Posterior vena cava (tissue), 2 donors: ENCODE measurements around the gene SAPCD1. TPM values are rescaled to one million over a fixed set of nuclear protein-coding genes. Genes with fewer than 3 reads are reported as not detected.
"Not testable (repeated sequence)": the region's sequence is repeated elsewhere in the genome, so short reads cannot be mapped to it uniquely, and the experiment has no call there.

ENCODE experiments used
- DNase-seq: peaks from one replicate; pipeline ENCODE4 v3.0.0-alpha.2; 2020; ENCODE audit warnings: low spot score
- intact Hi-C, 2 donors: fragments of 100-400 bp; cut with DNase I; formaldehyde crosslinking; loops; one replicate each; pipeline versions ENCODE4 v1.14.1 to v1.14.2; 2022 to 2023
- total RNA-seq, 2 donors: library from RNA; stranded (reverse); fragmentation: NEBNext Ultra II Directional; extraction: Animal tissue kit (Norgen Biotek cat#: 25700); gene quantifications; one replicate each; pipeline ENCODE4 v1.2.1, GENCODE V29; 2021
- donor health status: DM: yes; HTN: yes; CAD: no.
- donor health status: DM: yes; HTN: yes; CAD: no.

The SAPCD1 gene
- total RNA-seq, 2 donors from 2014 or later = not detected

DNA sequence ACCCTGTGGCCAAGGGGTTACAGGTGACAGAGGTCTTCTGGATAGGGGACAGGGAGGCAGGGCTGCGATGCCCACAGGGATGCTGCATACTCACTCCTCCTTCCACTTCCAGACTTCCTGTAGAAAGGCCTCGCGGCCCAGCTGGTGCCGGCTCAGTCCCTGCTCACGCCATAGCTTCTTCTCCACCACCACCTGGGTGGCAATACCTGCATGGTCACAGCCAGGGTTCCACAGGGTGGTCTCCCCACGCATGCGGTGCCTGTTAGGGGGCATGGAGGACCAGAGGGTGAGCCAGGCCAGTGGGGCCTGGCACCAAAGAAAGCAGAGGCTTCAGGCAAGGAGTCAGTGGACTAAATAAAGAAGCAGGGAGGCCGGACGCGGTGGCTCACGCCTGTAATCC is 23.0 kb downstream of the SAPCD1 start:
- intact Hi-C loops = no loop called here
- no peak for DNase-seq

DNA sequence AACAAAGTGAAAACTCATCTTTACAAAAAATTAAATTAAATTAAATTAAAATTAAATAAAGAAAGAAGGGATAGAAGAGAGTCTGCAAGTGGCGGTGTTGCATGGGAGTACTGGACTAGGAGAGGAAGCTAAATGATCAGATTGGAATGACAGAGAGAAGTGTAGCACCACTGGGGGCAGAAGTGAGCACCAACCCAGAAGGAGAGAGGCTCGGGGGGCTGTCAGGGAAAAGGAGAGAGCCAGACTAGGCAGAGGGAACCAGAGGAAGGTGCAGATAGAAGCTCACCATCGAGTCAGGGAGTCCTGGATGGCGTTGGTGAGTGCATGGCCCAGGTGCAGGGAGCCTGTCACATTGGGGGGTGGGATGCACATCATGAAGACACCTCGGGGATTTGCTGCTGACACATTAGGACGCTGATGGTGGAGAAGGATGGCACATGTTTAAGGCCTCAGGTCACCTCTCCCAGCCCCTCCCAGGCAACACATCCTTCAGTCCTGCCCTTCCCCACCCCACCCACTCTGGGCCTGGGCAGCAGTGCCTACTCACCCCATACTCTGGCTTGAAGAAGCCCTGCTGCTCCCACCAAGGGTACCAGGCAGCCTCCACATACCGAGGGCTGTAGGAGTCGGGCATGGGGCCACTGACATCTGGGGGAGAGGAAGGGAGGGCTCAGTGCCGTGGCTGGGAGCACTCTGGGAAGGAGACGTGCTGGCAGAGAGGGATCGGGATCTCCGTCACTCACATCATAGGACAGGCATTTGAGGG is 29.1 kb downstream of the SAPCD1 start:
- intact Hi-C loops = loop anchor here (10.0 kb wide), 2 partner anchors 57 to 67 kb away; partner anchors contain the start of genes CLIC1 (in 1 of the 2), DDAH2 (in 1 of the 2), LY6G6C (in 1 of the 2) and MPIG6B (in 1 of the 2)
- no peak for DNase-seq

DNA sequence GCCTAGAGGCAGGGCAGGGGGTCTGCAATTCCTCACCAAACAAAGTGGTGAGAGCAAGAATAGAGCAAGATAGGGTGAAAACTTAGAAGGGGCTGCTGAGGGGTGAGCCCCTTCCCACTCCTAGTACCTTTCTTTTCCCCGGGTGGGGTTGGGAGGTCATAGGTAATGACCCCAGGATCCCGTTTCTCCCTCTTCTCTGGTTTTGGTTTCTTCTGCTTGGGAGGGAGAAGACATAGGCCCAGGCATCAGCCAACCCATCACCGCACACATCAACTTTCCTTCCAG is 29.6 kb downstream of the SAPCD1 start:
- intact Hi-C loops = loop anchor here (10.0 kb wide), 2 partner anchors 57 to 67 kb away; partner anchors contain the start of genes CLIC1 (in 1 of the 2), DDAH2 (in 1 of the 2), LY6G6C (in 1 of the 2) and MPIG6B (in 1 of the 2)
- DNase-seq = no peak

DNA sequence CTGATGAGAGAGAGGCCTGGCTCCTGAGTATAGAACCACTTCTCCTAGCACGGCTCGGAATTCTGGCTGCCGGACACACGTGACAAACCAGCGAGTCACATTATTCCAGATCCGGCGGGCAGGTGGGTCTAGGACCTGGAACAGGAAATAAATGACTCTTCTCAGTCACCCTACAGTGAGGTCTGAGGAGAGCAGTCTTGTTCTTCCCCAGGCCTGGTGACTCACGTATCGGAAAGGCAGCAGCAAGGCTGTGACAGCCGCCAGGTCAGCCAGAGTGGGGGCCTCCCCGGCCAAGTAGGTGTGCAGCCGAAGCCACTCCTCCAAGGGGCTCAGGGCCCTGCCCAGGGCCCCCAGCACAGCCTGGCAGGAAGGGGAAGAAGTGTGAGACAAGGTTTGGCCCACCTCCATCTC is 30.3 kb downstream of the SAPCD1 start:
- DNase-seq = no peak
- intact Hi-C loops = loop anchor here (10.0 kb wide), 2 partner anchors 58 to 68 kb away; partner anchors contain the start of genes CLIC1 (in 1 of the 2), DDAH2 (in 1 of the 2), LY6G6C (in 1 of the 2) and MPIG6B (in 1 of the 2)

DNA sequence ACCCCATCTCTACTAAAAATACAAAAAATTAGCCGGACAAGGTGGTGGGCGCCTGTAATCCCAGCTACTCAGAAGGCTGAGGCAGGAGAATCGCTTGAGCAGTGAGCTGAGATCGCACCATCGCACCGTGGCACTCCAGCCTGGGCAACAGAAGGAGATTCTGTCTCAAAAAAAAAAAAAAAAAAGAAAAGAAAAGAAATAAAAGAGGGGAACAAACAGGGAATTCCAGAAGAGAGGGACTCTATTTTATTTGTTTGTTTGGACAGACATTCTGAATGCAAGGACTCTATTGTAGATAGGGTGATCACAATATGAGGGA is 31.4 kb downstream of the SAPCD1 start:
- DNase-seq = not testable (repeated sequence)
- intact Hi-C loops = loop anchor here (1.0 to 10.0 kb wide), 3 partner anchors 59 to 76 kb away; partner anchors contain the start of genes CLIC1 (in 1 of the 2), DDAH2 (in 1 of the 2), LY6G6C (in 1 of the 2) and MPIG6B (in 1 of the 2)

DNA sequence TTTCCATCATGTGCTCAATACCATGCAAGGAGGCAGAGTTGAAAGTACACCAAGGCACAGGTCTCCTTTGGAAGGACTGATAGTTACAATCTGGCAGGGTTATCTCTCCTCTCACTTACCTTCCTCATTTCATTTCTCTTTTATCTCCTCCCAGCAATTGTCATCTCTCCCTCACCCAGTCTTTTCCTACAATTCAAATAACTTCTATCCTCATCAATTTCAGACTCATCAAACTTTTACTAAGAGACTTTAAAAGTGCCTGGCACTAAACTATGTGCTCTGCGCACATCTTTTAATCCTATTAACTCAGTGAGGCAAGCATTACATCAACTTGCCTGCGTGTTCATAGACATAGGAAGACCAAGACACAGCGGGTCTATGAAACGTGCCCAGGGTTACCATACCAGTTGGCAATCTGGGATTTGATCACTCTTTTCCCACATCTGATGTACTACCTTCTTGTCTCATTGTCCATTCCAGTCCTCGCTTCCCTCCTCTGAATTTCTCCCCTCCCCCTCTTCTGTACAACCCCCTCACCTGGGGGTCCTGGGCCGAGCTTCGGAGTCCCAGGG is 31.9 kb downstream of the SAPCD1 start:
- DNase-seq = no peak
- intact Hi-C loops = loop anchor here (1.0 to 10.0 kb wide), 3 partner anchors 60 to 76 kb away; partner anchors contain the start of genes CLIC1 (in 1 of the 2), DDAH2 (in 1 of the 2), LY6G6C (in 1 of the 2) and MPIG6B (in 1 of the 2)

DNA sequence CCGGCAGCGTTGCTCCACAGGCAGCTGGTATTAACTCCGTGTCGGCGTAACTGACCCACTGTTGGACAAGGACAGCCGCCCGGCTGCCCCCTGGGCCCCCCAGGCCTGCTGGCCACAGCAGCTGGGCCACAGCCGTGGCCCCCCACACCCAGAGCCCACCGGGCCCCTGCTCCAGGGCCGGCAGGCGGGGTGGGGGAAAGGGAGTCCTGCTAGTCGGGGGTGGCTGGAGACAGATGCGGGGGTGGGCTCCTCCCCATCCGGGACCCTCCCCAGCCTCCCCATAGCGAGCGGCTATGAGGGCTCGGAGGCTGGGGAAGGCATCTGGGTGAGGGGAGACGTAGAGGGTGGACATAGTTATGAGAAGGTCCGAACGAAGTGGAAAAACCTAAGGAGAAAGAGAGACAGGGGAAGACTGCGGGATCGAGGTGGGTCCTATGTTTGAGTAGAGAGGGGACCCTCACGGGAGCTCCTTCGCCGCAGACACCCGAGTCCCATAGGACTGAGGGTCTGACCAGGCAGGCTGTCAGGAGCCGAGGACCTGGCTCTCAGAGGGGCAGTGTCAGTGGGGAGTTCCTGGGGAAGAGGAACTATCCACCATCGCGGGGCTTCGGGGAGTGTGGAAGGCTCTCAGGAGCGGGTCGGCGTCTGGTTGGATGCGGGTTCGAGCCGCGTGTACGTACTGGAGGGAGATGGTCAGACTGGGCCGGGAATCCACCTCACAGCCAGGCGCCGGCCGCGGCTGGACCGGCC is 32.6 kb downstream of the SAPCD1 start:
- DNase-seq = no peak
- intact Hi-C loops = loop anchor here (1.0 to 10.0 kb wide), 3 partner anchors 60 to 75 kb away; partner anchors contain the start of genes CLIC1 (in 1 of the 2), DDAH2 (in 1 of the 2), LY6G6C (in 1 of the 2) and MPIG6B (in 1 of the 2)

DNA sequence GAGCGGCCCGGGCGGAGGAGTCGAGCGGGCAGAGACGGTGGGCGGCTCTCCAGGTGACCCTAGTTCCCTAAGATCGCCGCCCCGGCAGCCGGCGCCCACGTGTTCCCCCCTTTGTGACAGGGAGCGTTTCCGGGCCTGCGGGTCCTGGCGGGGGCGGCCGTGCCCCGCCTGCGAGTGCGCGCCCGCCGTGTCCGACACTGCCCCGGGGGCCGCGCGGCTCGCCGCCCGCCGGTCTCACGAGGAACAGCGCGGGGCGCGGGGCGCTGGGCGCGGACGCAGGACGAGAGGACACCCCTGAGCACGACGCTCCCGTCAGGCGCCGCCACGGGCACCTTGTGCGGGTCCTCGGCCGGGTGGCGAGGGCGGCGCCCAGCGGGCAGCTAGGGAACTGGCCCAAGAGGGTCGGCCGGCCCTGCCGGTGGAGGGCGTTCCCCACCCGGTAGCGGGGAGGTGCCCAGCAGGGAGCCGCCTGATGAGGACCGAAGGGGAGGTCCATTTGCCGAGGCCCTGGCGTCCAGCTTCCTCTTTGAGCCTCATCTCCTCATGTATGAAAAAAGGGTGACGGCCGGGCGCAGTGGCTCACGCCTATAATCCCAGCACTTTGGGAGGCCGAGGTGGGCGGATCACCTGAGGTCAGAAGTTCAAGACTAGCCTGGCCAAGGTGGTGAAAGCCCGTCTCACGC is 33.3 kb downstream of the SAPCD1 start, which contains the start of gene VARS1:
Gene VARS1 (minus strand): TSS at position 137 of the 683 bp plus-strand sequence. CDS start 535 bp downstream, outside the sequence.
- peak; percentile 98 for DNase-seq
- intact Hi-C loops = loop anchor here (10.0 kb wide), 2 partner anchors 61 to 71 kb away; partner anchors contain the start of genes CLIC1 (in 1 of the 2), DDAH2 (in 1 of the 2), LY6G6C (in 1 of the 2) and MPIG6B (in 1 of the 2)

DNA sequence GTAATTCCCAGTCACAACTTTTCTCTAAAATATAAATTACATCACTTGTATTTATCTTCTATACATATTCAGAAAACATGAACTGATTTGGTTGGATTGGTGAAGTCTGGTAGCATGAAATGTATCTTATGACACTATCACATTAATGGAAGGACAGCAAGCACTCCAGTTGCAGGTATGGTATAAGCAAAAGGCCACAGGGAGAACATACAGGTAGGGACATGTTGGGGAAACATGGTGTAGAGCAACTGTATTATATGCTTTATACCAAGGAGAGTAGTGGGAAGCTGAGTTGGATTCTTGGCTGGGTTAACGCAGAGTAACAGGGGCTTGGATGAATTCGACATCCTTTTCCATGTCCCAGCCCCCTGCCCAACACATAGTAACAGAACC is 34.5 kb downstream of the SAPCD1 start:
- intact Hi-C loops = loop anchor here (10.0 kb wide), 2 partner anchors 62 to 72 kb away; partner anchors contain the start of genes CLIC1 (in 1 of the 2), DDAH2 (in 1 of the 2), LY6G6C (in 1 of the 2) and MPIG6B (in 1 of the 2)
- no peak for DNase-seq

DNA sequence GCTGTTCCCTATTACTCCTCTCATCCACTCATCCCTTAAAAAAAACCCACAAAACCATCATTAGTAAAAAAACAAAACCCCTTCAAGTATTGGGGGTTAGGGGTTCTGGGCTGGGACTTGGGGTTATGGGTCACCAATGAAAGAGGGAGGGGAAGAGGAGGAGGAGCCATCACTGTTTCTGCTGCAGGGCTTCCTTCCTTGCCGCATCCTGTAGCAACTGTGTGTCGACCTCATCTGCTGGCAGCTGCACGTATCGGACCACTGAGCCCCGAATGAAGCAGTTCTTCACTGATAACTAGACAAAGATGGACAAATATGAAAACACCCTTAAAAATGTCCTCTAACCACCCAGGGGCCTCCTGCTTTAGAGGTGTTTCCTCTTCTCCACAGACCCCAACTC is 35.1 kb downstream of the SAPCD1 start:
- peak; percentile 54 for DNase-seq
- intact Hi-C loops = loop anchor here (10.0 kb wide), 2 partner anchors 63 to 73 kb away; partner anchors contain the start of genes CLIC1 (in 1 of the 2), DDAH2 (in 1 of the 2), LY6G6C (in 1 of the 2) and MPIG6B (in 1 of the 2)

DNA sequence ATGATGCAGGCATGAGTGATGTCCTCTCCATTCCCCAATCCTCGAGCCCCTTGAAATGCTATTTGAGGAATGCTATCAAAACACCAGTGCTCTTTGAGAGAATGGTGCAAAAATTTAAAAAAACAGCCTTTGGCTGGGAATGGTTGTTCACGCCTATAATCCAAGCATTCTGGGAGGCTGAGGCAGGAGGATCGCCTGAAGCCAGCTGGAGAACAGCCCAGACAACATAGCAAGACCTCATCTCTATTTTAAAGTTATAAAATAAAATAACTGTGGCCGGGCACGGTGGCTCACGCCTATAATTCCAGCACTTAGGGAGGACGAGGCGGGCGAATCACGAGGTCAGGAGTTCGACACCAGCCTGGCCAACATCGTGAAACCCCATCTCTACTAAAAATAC is 37.3 kb downstream of the SAPCD1 start:
- no peak for DNase-seq
- intact Hi-C loops = loop anchor here (10.0 kb wide), 2 partner anchors 65 to 75 kb away; partner anchors contain the start of genes CLIC1 (in 1 of the 2), DDAH2 (in 1 of the 2), LY6G6C (in 1 of the 2) and MPIG6B (in 1 of the 2)

DNA sequence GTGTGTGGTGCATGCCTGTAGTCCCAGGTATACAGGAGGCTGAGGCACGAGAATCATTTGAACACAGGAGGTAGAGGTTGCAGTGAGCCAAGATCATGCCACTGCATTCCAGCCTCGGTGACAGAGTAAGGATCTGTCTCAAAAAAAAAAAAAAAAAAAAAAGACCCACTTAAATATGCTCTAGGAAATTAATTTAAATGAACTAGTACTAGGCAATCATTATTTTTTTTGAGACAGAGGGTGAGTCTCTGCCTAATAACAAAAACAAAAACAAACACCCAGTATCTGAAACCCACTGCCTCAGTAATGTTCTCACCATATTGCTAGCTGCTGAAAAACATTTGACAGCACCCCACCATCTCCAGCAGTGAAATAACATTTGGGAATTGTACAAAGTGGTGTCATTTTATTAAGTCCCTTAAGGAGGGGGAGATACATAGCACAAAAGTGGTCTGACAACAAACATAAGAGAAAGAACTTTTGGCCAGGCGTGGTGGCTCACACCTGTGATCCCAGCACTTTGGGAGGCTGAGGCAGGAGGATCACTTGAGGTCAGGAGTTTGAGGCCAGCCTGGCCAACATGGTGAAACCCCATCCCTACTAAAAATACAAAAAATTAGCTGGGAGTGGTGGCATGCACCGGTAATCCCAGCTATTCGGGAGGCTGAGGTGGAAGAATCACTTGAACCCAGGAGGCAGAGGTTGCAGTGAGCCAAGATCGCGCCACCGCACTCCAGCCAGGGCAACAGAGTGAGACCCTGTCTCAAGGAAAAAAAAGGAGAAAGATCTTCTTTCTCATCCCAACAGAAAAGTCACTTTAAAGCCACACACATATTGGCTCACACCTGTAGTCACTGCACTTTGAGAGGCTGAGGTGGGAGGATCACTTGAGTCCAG is 38.8 kb downstream of the SAPCD1 start:
- intact Hi-C loops, DNase-seq: not testable (repeated sequence)

DNA sequence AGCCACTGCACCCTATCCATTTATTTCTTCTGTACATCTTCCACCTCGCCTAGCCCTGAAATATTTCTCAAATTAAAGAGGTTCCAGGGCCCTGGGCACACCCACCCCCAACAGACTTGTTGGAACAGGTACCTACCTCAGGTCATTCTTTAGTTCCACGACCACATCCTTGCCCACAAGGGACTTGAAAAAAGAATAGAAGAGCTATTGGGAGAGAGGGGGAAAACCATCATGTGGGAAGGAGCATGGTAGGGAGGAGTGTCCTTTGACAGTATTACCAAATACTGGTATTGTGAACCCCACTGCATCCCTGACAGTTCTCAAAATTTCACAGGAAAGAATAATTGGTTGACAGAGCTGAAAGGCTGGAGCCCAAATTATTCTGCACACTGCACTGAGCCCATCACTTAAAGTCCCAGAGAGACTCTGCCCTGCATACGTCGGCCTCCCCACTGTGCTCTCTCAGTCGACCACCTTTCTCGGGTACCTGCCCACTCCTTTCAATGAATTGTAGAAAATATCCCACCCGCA is 43.5 kb downstream of the SAPCD1 start:
- intact Hi-C loops = no loop called here

DNA sequence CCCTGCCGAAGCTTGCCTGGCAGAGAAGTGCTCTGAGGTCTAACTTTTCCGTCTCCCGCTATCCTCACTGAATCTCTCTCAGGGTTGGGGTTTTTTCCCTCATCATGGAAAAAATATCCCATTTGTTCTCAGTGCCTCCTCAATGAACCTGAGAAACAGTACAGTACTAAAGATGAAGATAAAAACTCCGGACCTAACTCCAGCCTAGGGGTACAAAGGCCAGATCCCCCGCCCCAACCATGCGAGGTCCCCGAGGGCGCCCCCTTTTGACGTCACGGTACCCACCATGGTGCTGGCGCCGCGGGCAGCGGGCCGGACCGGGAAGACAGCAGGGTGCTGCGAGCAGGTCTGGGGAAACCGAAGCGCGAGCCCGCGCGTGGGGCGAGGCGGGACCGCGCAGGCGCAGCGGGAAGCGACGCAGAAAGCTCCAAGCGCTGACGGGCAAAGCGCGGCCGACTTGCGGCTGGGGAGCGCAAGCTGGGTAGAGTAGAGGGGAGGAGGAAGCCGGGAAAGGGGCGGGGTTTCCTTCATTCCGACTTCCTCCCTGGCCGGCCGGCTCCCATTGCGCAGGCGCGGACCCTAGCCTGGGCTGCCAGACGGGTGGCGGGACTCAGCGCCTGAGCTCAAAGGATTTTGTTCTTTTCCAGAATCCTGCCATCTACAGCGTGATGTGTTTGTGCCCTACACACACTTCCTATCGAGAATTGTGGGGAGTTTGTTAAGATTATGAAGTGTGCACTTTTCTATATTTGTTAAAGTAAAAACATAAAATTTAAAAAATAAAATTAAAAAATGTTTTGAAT is 44.2 kb downstream of the SAPCD1 start, which contains the start of gene LSM2:
Gene LSM2 (minus strand): TSS at position 497 of the 803 bp plus-strand sequence. CDS start 209 bp downstream, at position 288.
- intact Hi-C loops = no loop called here
- DNase-seq = peak; percentile 99

More for the DNA sequence above, 43.5 kb downstream of the SAPCD1 start:
- DNase-seq = no peak

DNA sequence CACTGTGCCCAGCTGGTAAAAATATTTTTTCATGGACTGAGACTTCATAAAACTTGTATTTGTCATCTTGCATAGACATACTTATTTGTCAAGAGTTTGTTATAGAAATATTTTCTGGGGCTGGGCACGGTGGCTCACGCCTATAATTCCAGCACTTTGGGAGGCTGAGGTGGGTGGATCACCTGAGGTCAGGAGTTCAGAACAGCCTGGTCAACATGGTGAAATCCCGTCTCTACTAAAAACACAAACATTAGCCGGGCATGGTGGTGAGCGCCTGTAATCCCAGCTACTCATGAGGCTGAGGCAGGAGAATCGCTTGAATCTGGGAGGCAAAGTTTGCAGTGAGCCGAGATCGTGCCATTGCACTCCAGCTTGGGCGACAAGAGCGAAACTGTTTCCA is 46.1 kb downstream of the SAPCD1 start:
- intact Hi-C loops, DNase-seq: not testable (repeated sequence)

DNA sequence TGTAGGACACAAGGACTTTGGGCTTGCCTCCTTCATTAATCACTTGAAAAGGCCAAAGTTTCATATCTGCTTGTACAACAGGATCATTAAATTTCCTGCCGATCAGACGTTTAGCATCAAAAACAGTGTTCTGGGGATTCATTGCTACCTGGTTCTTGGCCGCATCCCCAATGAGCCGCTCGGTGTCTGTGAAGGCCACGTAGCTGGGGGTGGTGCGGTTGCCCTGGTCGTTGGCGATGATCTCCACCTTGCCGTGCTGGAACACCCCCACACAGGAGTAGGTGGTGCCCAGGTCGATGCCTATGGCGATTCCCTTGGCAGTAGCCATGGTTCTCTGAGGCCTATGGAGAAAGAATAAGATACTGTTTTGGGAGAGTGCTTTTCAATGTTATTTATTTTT is 49.2 kb downstream of the SAPCD1 start:
- no peak for DNase-seq
- intact Hi-C loops = no loop called here
